EH (cell line): Measurements from ENCODE around the gene MACC1.

Experiments
- DNase-seq: peaks from one replicate; pipeline ENCODE4 v3.0.0-alpha.2; 2015; ENCODE audit warnings: low read depth

Gene MACC1

DNA sequence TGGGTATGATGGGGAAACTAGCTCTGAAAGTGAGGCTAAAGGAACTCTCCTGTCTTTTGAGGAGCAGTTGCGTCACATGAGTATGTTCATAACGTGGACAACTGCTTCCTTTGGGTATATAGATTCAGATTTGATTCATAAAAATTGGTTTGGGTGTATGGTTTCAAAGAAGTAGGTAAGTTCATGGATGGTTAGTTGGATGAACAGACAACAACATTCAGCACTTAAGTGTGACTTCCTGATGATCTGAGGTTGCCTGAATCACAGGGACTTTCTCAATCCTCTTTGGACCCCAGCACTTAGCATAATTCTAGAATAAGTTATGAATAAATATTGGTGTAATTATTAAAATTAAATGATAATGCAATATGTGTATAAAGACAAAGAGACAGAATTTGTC lies 43.4 kb downstream of the MACC1 start:
- no peak for DNase-seq

DNA sequence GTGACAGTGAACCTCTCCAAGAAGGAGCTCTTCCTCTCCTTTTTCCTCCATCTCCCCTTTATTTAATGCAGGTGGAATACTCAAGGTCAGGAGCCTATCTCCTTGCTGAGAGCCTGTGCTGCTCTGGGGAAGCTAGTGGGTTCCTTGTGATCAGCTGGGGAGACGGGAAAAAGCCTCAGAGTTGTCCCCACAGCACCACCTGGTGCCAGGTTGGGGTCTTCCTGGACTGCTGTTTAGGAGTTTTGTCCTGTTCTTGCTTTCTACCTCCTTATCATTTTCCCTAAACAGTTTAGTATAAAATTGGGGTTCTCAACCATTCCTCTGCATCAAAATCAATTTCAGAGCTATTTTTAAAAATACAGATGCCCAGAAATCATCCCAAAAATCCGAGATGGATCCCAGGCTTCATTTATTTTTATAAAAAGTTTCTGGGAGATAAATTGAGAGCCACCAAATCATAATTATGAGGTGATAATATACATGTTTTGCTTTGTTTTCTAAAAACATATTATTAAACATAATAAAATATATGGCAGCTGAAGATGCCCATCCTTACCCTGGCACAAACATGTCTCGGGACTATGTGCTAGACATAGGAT lies 44.3 kb downstream of the MACC1 start:
- DNase-seq = peak; percentile 30

DNA sequence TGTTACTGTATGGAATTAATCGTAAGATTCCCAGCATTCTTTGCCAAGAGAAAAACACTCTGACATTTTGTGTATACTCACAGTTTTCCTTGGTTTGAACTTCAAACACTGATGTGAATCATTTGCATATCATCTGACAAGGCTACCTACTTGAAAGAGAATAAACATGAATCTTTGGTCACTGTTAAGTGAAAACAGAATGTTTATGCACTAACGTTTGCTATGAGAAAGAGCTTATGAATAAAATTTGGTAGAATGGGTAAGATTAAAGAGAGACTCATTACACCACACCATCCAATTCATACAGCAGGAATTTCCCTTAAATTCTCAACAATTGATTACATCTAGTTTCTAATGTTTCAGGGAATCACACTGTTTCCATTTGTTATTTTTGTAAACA lies 46.6 kb downstream of the MACC1 start:
- no peak for DNase-seq

DNA sequence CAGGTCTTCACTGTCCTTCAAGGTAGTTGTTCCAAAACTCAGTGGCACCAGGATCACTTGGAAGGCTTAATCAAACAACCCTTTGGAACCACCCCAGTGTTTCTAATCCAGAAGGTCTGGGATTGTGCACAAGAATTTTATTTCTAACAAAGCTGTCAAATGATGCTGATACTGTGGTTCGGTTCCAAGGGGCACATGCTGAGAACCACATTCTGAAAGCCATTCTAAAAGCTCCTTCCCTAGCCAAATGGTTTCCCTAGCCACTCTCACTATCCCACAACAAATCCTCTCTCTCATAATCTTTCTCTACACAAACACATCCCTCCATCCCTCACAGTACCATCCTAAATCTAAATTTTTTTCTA lies 52.1 kb downstream of the MACC1 start:
- no peak for DNase-seq

DNA sequence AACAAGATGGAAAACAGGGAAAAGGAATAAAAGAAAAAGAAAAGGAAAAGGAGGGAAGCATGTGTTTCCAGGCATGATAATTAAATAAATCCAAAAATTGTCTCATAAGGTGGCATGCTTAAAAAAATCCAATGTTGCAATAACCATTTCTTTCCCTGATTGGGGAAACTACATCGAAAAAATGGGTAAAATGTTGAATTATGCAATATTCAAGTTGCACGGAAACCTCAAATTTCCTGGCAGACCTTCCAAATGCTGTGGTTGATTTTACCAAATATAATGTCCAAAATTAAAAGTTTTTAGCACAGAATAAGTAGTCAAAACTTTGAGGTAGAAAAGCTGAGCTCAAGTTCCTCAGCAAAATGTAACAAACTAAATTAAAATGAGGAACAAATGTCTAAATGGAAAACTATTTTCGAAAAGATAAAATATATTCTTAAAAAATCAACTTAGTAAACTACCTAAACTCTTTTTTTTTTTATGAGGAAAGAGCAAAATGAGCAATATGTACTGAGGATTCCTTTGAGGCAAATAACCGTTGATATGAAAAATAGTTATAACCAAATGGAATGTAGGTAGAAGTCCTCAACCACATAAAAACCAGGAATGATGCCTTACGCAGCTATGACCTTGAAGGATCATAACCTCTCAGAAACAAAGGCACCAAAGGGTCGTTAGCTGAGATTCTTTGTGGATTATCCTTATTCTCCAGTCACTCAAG lies 52.6 kb downstream of the MACC1 start:
- DNase-seq = no peak

DNA sequence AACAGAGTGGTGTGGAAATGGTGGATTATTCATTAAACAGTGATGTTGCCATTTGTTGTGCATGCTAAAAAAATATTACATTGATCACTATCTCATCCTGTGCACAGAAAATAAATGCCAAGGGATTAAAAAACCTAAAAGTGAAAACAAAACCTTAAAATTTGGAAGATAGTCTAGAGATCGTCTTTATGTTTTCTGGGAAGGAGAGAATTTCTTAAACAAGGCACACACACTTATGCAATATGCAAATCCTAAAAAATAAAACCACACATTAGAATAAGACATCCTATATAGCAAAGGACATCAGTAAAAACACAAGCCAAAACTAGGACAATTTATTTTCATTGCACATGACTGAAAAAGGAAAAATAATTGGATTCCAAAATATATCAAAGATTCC lies 54.5 kb downstream of the MACC1 start:
- DNase-seq = no peak

DNA sequence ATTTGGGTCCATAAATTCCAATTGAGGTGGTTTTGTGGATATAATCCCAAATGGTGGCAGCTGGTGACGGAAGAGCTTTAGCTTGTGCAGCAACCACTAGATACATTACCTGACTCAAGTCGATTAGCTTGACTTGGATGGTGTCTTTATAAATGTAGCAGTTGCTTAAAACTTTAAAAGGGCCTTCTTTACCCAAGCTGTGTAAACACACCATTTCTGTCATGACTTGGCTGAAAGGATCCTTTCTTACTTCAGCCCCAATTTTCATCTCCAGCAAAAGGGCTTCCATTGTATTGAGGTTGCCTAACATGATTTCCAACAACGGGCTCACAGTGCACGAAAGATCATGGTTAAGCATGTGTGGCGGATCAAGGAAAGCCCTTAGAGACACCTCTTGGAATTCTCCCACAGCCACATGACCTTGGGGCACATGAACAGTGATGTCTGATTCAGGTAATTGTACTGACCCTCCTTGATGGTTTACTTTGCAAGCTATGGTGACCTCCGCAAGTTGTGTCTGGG lies 57.9 kb downstream of the MACC1 start:
- DNase-seq = no peak

DNA sequence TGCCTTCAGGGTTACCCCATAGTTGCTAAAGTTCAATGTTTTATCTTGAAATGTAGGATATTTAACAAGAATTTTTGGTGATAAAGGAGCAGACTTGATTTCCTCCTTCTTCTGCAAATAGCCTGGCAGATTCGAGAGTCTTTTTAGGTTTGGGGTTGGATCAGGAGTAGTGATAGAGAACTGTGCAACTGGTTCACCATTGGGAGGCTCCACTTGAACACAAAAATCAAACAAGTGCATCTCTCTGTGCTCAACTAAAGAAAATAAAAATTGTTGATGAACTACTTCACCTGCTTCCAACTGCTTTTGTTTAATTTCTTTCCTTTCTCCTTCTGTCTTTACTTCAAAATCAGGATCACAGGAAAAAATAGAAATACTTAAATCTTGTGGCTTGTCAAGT lies 58.5 kb downstream of the MACC1 start:
- DNase-seq = no peak

DNA sequence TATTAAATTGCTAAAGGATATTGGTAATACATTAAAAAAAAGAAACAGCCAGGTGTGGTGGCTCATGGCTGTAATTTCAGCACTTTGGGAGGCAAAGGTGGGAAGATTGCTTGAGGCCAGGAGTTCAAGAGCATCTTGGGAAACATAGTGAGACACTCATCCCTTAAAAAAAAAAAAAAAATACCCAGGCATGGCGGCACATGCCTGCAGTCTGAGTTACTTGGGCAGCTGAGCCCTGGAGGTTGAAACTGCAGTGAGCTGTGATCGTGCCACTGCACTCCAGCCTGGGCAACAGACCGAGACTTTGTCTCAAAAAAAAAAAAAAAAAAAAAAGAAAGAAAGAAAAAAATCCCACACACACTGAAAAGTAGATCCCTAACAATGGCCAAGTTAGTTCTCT lies 59.7 kb downstream of the MACC1 start:
- no peak for DNase-seq

DNA sequence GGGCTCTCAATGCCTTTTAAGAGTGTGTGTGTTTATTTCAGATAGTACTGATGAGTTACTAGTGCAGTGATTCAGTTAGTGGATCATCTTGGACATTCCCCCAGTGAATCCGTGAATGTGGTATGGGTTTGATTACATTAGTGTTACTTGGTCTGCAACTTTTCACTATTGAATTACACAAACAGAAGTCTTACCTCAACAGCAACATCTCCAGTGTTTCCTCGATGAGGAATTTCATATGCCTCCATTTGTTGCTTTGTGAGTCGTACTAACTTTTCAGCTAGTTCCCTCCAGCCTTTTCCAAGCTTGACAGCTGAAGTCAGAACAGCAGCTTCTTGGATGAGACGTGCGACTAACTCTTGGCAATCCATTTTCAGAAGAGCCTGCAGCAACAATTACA lies 63.2 kb downstream of the MACC1 start:
- no peak for DNase-seq

DNA sequence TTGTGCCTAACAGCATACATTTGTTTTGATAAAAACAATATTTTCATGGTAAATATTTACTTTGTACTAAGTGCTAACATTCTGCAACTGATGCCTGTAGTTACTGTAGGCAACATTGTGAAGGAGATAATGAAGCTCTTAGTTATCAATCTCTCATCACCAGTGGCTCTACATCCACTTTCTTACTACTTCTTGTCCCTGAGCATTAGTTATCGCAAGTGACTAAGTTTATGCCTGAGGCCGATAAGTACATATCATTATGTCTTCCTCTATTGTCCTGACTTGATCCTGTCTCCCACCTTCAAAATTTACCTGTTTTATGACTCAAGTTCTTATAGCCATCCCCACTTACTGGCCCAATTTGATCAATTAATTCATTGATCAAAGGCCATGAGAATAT lies 63.6 kb downstream of the MACC1 start:
- DNase-seq = no peak

DNA sequence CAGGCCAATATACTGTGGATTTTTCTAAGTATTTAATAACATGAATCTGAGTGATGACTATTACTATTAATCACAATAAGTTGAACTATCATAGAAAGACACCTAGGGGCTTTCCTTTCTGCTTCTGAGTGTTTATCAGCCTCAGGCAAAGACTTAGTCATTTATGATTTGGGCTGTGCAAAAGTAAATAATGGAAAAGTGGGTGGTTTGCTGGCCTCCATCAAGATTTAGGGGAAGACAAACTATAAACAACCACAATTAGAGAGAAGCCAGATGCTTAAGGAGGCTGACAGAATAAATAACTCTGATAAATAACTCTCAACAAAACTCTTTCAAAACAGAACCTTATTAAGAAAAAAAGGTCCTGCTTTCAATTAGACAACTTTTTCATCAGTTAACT lies 64.7 kb downstream of the MACC1 start:
- no peak for DNase-seq

DNA sequence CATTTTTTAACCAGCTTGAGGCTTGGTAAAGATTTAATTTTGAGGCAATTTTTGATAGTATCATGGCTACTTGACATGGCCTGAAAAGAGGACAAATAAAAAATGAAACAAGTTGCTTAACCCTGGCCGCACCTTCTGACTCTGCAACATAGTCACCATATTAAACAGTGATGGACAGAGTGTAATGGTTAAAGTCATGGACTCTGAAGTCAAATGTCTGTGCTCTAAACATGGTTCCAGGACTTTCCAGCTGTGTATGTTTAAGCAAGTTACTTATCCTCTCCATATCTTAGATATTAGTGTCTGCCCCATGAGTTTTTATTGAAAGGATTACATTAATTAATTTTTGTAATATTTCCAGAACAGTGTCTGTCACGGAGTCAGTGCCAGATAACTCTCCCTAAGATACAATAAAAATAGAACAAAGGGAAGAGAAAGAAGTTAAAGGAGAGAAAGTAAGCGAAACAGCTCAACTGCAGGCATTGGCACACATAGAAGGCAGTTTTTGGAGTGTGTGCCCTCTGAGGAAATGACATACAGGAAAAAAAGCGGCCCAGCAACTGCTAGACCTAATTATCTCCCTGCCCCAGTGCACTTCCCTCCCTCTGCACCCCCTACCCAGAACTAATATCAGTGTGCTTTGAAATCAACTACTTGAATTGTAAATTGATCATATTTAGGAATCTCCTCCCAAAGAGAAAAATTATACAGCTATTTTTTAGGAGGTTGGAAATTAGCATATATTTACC lies 65.3 kb downstream of the MACC1 start:
- no peak for DNase-seq

DNA sequence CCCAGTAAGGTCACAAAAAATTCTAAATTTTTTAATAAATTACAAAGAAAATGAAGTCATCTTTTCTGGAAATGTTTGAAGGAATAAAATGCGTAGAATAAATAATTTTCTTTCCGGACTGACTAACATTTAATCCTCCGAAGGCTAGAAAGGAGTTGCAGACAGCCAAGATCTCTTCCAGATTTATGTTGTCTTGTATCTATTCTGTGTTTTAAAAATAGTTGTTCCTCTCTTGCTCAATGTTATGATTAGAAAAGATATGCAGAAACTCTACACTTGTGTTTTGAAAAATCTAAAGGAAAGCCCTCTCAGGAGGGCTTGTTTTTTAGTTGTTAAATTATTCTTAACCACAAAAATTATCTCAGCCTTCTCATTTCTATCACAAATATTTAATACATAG lies 70.7 kb downstream of the MACC1 start:
- DNase-seq = no peak

DNA sequence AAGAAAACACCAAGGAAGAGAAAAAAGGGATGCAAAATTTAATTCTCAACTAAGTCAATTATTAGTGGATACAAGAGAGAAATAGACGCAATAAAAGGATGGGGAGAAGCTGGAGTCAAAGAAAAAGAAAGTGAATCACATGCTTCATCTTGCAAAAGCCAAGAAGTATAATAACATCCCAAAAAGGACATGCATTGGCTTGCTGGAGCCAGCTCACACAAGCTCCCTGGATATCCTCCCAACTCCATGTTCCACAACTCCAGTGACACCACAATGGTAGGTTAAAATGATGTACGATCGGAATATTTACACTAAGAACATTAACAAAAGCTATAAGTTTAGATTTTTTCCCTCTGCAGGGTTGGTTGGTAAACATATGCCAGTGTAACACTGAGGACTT lies 72.4 kb downstream of the MACC1 start:
- DNase-seq = no peak

DNA sequence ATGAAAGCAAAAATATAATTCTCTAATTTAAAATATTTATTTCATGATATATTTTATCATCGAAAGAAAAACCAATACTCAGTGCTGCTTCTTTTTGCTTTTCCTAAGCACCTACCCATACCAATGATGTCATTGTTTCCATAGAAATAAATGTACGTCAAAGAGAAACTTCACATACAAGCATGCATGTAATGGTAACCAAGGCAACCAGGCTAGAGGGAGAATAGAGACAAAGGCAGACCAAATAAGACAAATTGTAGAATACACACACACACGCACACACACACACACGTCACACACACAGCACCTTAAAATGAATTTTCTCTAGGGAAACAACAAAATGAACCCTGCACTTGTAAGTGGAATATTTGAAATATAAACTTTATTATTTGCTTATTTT lies 75.5 kb downstream of the MACC1 start:
- no peak for DNase-seq

DNA sequence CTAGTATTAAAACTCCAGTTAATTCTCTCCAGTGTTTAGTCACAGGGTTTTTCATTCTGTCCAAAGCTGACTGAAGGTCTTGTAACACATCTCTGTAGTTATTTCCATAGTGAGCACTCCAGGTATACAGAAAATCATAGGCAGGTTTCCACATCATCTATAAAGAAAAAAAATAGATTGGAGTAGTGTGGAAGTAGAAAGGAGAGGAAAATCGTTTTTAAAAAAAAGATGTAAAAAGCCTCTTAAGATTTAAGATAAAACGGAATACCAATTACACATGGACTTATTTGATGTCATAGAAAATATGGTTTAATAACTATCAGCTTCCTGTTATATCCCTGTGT lies 76.2 kb downstream of the MACC1 start:
- no peak for DNase-seq

DNA sequence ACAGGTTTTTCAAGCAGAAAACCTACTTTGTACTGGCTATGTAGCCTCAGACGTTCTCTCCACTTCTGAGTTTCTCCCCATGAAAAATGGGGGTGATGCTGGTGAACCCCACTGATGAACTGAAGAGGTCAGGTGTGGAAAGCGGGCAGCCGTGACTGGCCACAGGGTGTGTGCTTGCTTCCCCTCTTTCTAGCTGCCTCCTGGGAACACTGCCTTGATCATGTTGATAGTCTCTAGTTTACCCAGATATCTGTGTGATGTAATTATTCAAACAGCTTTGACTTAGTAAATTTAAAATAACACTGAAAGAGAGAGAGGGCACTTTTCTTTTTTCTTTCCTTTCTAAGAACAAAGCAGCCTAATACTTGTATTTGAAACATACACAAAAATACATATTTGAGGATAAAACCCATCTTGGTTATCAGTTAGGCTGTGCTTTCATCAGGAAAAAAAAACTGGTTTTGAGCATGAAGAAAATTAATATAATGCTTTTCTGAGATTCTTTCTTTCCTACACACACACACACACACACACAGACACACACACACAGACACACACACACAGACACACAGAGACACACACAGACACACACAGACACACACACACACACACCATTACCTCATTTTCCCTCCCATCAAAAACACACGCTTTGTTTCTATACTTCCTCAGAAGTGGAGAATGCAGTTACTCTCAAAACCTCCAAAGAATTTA lies 76.7 kb downstream of the MACC1 start:
- DNase-seq = no peak

DNA sequence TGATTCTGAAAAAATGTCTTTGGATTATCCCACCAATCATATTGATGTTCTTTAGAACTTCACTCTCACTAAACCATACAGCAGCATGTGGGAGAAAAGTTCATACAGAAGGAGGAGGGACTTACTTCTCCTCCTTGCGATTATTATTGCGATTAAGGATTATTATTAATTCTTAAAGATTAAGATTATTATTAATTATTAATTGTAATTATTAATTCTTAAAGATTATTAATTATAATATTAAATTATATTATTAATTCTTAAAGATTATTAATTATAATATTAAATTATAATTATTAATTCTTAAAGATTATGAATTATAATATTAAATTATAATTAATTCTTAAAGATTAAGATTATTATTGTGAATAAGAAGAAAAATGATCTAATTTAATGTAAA lies 80.5 kb downstream of the MACC1 start:
- DNase-seq = no peak

DNA sequence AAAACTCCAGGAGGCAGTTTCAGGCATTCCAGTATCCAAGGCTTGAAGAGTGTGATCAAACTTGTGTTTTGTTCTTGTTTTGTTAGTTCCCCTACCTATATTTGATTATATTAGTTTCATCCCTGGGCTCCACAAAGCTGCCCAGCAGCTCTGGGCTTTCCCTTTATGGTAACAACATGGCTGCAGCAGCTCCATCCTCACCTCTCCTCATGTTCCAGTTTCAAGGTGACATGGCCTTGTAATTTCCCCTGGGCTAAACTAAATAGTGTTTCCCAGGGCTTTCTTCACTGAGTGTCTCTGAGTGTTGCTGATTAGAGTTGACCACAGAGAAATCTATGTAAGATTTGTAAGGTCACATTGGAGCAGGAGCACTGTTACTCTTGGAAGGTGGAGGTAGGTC lies 83.4 kb downstream of the MACC1 start:
- no peak for DNase-seq

DNA sequence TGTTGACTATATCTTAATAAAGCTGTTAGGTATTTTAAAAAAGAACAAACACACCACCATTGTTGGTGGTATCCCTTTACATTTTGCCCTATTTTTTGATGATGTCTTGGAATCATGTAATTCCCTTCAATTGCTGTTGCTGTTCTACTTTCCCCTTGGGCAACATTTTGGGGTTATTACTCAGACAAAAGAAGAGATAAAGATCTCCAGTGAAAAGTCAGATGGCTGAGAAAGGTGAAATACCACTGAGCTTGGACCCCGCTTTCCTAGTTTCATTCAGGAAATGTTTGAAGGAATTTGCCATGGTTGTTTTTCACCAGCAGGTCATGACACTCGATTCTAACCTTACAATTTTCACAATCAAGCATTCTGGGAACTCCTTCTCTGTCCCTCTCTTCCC lies 84.6 kb downstream of the MACC1 start:
- no peak for DNase-seq

DNA sequence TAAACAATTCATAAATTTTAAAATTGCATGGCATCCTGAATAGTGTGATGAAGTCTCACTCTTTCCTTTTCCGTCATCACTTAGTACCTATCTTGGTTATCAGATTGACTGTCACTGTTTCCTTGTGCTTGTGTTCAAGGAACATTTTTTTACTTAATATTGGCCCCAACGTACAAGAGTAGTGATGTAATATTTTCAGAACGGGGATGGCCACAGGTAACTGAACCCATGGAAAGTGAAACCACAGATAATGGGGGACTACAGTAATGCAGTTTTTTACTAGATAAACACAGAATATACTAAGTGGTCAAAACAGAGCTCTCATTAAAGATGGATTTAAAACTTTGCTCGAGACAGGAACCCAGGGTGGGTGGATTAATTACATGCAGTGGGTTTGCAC lies 85.4 kb downstream of the MACC1 start:
- no peak for DNase-seq

DNA sequence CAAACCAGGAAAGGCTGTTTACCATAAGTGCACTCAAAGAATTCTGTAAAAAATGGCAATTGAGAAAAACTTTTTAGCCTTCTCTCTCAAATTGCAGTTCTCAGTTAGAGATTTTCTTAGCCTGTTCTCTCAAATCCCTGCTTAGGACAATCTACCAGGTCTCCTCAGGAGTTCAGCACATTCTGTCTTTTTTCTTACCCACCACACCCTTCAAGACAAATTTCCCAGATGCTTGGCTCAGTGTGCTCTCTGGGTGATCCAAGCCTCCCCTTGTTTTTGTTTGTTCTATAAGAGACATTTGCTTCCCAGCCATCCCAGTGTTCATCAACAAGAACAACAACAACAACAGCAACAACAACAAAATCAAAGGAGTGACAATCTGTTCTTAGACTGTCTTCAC lies 87.3 kb downstream of the MACC1 start:
- no peak for DNase-seq
